GM12873 (cell line): ENCODE data around the gene PTGES3.

Experiments
- CTCF ChIP-seq: IDR thresholded peaks from 2 replicates; pipeline ENCODE4 v1.5.1; 2012; ENCODE audit warnings: low read depth, mild to moderate bottlenecking, moderate library complexity, low read length, control low read depth; ENCODE audit not compliant: insufficient read depth; ENCODE audit errors: missing control alignments

PTGES3 gene

GRCh38 chr12:56661979-56662638, 26.0 kb downstream of the PTGES3 start:
- TF ChIP-seq CTCF = no peak

- TF ChIP-seq CTCF = no peak
Observed at GRCh38 chr12:56661560-56661959, 26.5 kb downstream of the PTGES3 start.

GRCh38 chr12:56658921-56659320, 29.2 kb downstream of the PTGES3 start:
- no peak for TF ChIP-seq CTCF

GRCh38 chr12:56657416-56658379, 30.4 kb downstream of the PTGES3 start:
- TF ChIP-seq CTCF = no peak

- no peak for TF ChIP-seq CTCF
Observed at GRCh38 chr12:56645717-56646446, 42.2 kb downstream of the PTGES3 start, which contains the start of gene ATP5F1B. ATP5F1B (minus strand) TSS chr12:56645984; CDS start chr12:56645963, 21 bp downstream.

- no peak for TF ChIP-seq CTCF
Observed at GRCh38 chr12:56645201-56645716, 42.8 kb downstream of the PTGES3 start.
